GM19043 (cell line): ENCODE results near the gene SCAMP5.

Experiments
- ATAC-seq: cut with Tn5 transposase; IDR thresholded peaks from one replicate; pipeline ENCODE4 v1.9.1; 2021; ENCODE audit warnings: low read depth; ENCODE audit not compliant: unreplicated experiment

Gene SCAMP5

GRCh38 chr15:75067123-75067830, 71.9 kb downstream of the SCAMP5 start:
- ATAC-seq: no peak

DNA sequence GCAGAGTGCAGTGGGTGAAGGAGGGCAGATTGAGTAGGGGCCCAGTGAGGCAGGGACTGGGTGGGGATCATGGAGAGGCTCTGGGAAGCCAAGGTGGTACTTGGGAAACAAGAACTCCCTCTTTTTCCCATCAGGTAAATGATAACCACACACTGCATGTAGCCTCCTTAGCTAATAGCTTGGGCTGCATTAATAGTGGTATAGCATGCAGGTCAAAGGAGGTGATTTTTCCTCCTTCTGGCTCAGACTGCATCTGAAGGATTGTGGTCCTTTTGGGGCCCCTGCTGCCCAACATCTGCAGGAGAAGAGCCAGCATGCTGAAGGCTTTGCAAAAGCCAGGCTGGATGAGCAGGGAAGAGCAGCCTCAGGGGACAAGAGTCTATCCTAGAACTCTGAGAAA, 73.4 kb downstream of the SCAMP5 start:
- no peak for ATAC-seq

DNA sequence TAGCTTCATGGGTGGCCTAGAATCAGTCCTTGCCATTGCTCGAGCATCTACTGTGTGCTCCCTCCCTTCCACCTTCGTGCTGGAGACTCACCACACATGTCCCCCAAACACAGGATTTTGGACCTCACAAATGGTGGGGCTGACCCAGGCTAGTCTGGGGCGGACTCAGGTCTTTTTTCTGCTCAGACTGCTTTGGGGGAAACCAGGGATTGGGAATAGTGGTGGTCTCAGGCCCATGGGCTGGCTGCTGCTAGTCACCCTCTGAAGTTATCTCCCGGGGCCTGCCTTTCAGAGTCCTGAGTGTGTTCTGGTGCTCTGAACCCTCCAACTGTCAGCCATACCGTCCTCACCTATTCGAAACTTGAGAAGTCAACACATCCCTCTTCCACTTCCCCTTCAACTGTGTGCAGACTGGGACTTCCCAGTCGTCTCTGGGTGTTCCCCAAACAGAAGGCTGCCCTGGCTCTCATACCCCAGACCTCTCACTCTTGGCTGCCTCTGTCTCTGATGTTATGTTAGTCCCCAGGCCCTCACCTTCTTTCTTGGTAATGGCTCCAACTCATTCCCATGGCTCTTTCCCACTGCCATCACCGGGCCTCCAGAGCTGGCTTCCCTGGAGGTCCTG, 74.0 kb downstream of the SCAMP5 start:
- ATAC-seq: peak; percentile 65

- no peak for ATAC-seq
Observed at GRCh38 chr15:75070674-75071073, 75.3 kb downstream of the SCAMP5 start.
